ENCODE measurements around the gene ASXL1.
"Not testable (repeated sequence)": the region's sequence is repeated elsewhere in the genome, so short reads cannot be mapped to it uniquely, and the experiment has no call there.

DNA sequence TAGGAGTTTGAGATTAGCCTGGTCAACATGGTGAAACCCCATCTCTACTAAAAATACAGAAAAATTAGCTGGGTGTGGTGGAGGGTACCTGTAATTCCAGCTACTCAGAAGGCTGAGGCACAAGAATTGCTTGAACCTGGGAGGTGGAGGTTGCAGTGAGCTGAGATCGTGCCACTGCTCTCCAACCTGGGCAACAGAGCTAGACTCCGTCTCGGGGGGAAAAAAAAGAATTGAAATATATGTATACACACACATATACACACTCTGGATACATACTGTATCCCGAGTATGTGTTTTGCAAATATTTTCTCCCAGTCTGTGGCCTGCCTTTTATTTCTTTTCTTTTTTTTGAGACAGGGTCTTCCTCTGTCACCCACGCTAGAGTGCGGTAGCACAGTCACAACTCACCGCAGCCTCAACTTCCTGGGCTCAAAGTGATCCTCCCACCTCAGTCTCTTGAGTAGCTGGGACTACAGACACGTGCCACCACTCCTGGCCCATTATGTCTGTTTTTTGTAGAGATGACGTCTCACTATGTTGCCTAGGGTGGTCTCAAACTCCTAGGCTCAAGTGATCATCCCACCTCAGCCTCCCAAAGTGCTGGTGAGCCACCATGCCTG lies 49.1 kb downstream of the ASXL1 start:
- TF ChIP-seq, protein P1, sequence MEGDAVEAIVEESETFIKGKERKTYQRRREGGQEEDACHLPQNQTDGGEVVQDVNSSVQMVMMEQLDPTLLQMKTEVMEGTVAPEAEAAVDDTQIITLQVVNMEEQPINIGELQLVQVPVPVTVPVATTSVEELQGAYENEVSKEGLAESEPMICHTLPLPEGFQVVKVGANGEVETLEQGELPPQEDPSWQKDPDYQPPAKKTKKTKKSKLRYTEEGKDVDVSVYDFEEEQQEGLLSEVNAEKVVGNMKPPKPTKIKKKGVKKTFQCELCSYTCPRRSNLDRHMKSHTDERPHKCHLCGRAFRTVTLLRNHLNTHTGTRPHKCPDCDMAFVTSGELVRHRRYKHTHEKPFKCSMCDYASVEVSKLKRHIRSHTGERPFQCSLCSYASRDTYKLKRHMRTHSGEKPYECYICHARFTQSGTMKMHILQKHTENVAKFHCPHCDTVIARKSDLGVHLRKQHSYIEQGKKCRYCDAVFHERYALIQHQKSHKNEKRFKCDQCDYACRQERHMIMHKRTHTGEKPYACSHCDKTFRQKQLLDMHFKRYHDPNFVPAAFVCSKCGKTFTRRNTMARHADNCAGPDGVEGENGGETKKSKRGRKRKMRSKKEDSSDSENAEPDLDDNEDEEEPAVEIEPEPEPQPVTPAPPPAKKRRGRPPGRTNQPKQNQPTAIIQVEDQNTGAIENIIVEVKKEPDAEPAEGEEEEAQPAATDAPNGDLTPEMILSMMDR (conservative IDR thresholded peaks at IDR 0.05 in 1 of 2, IDR thresholded peaks at IDR 0.05 in 1 of 2; ENCODE audit: extremely low read depth in 1 of 2, insufficient read depth in 1 of 2, low read depth in 1 of 2, low read length in 2 of 2) = not testable (repeated sequence)
- TF ChIP-seq EZH2 (IDR thresholded peaks at IDR 0.05; ENCODE audit: borderline replicate concordance, low read length) = not testable (repeated sequence)

Data from mammary epithelial cell (primary cell).